ENCODE results near the gene SLC22A1. TPM values are rescaled to one million over a fixed set of nuclear protein-coding genes. Genes with fewer than 3 reads are reported as not detected.

Gene SLC22A1
- polyA plus RNA-seq, 1 donor from 2014 or later = 0.71 TPM

GRCh38 chr6:160103825-160104100 is 17.9 kb upstream of the SLC22A1 start:
- H3K9me2 ChIP-seq (ENCODE audit: insufficient read depth, low read length) = no peaks in the 10 kb centered on the region
- no peak overlapping the region for H3K4me3 ChIP-seq (ENCODE audit: low read length)
- H3F3A ChIP-seq (ENCODE audit: insufficient read depth, low read length, poor library complexity, severe bottlenecking) = no peaks in the 10 kb centered on the region
- no peaks in the 10 kb centered on the region for H3K36me3 ChIP-seq (ENCODE audit: insufficient read depth, low read length)
- no peak overlapping the region for H3K4me2 ChIP-seq (ENCODE audit: low read length)
- H3K27me3 ChIP-seq (ENCODE audit: insufficient read depth, low read depth, low read length) = no peaks in the 10 kb centered on the region
- no peak overlapping the region for H3K9ac ChIP-seq (ENCODE audit: low read length)
- TF ChIP-seq POLR2AphosphoS5 (IDR thresholded peaks at IDR 0.05) (no peak), SMC3 (conservative IDR thresholded peaks at IDR 0.05; ENCODE audit: poor library complexity) (no peak), RAD21 (conservative IDR thresholded peaks at IDR 0.05) (no peak), CTCF (IDR thresholded peaks at IDR 0.05; ENCODE audit: poor library complexity, severe bottlenecking) (no peak), EP300 (conservative IDR thresholded peaks at IDR 0.05; ENCODE audit: poor library complexity, severe bottlenecking) (no peak), TAF1 (IDR thresholded peaks at IDR 0.05; ENCODE audit: low read depth) (no peak), MXI1 (conservative IDR thresholded peaks at IDR 0.05; ENCODE audit: poor library complexity, severe bottlenecking) (no peak), EZH2 (IDR thresholded peaks at IDR 0.05; ENCODE audit: borderline replicate concordance, insufficient read depth, low read length, poor library complexity, severe bottlenecking) (no peak), REST (IDR thresholded peaks at IDR 0.05; ENCODE audit: borderline replicate concordance) (no peak)
- no peaks in the 10 kb centered on the region for H4K20me1 ChIP-seq (ENCODE audit: insufficient read depth)
- no peaks in the 10 kb centered on the region for H3K9me3 ChIP-seq (ENCODE audit: low read length)
- H2AFZ ChIP-seq (ENCODE audit: low read depth, low read length) = no peak overlapping the region
- H3K27ac ChIP-seq (ENCODE audit: low read length) = no peak overlapping the region
- H3K79me2 ChIP-seq (replicated peaks; ENCODE audit: insufficient read depth, low read length) = no peaks in the 10 kb centered on the region

- Histone ChIP-seq H3K27ac (ENCODE audit: low read length) (no peak overlapping the region), H3F3A (ENCODE audit: insufficient read depth, low read length, poor library complexity, severe bottlenecking) (no peaks in the 10 kb centered on the region), H3K79me2 (replicated peaks; ENCODE audit: insufficient read depth, low read length) (no peaks in the 10 kb centered on the region), H3K36me3 (ENCODE audit: insufficient read depth, low read length) (no peaks in the 10 kb centered on the region), H2AFZ (ENCODE audit: low read depth, low read length) (no peak overlapping the region), H3K9me3 (ENCODE audit: low read length) (no peaks in the 10 kb centered on the region), H3K4me2 (ENCODE audit: low read length) (no peak overlapping the region), H3K4me3 (ENCODE audit: low read length) (no peak overlapping the region), H4K20me1 (ENCODE audit: insufficient read depth) (no peaks in the 10 kb centered on the region), H3K9me2 (ENCODE audit: insufficient read depth, low read length) (no peaks in the 10 kb centered on the region), H3K27me3 (ENCODE audit: insufficient read depth, low read depth, low read length) (no peaks in the 10 kb centered on the region), H3K9ac (ENCODE audit: low read length) (no peak overlapping the region)
- no peak for TF ChIP-seq MXI1 (conservative IDR thresholded peaks at IDR 0.05; ENCODE audit: poor library complexity, severe bottlenecking)
- TF ChIP-seq SMC3 (conservative IDR thresholded peaks at IDR 0.05; ENCODE audit: poor library complexity) = no peak
- TF ChIP-seq POLR2AphosphoS5 (IDR thresholded peaks at IDR 0.05) = no peak
Measured at GRCh38 chr6:160104821-160105517, 16.6 kb upstream of the SLC22A1 start.
